SJSA1 (cell line): Measurements from ENCODE around the gene NDUFB10. TPM values are rescaled to one million over a fixed set of nuclear protein-coding genes. Genes with fewer than 3 reads are reported as not detected.
"Not testable (repeated sequence)": the region's sequence is repeated elsewhere in the genome, so short reads cannot be mapped to it uniquely, and the experiment has no call there.

Experiments used
- DNase-seq, 2 experiments: peaks; one replicate each; pipeline ENCODE4 v3.0.0-alpha.2; 2015 to 2020; ENCODE audit warnings: low spot score in 2 of 2, low read depth in 1 of 2
- H3K27ac ChIP-seq: fragments of 250-450 bp; sonication (Bioruptor Pico); 2 replicates; pipeline ENCODE4 v1.5.1; 2020; ENCODE audit warnings: mild to moderate bottlenecking, moderate library complexity
- H3K27me3 ChIP-seq: fragments of 250-450 bp; sonication (Bioruptor Pico); replicated peaks from 2 replicates; pipeline ENCODE4 v1.5.1; 2020; ENCODE audit warnings: mild to moderate bottlenecking, moderate library complexity
- H3K36me3 ChIP-seq: fragments of 250-450 bp; sonication (Bioruptor Pico); 2 replicates; pipeline ENCODE4 v1.5.1; 2020; ENCODE audit warnings: mild to moderate bottlenecking
- H3K4me1 ChIP-seq: fragments of 250-450 bp; sonication (Bioruptor Pico); replicated peaks from 2 replicates; pipeline ENCODE4 v1.6.1; 2021; ENCODE audit warnings: mild to moderate bottlenecking
- H3K4me3 ChIP-seq: fragments of 250-450 bp; sonication (Bioruptor Pico); 2 replicates; pipeline ENCODE4 v1.5.1; 2020; ENCODE audit warnings: mild to moderate bottlenecking
- H3K9me3 ChIP-seq: fragments of 250-450 bp; sonication (Bioruptor Pico); replicated peaks from 2 replicates; pipeline ENCODE4 v1.5.1; 2020; ENCODE audit warnings: mild to moderate bottlenecking
- total RNA-seq: library from RNA; depleted of rRNA; stranded (reverse); fragments of >200 nt; shearing (Covaris generic); gene quantifications from 2 replicates; pipeline ENCODE4 v1.2.3, GENCODE V29; 2014

NDUFB10 gene
- total RNA-seq, 1 experiment from 2014 or later: 273 TPM

DNA sequence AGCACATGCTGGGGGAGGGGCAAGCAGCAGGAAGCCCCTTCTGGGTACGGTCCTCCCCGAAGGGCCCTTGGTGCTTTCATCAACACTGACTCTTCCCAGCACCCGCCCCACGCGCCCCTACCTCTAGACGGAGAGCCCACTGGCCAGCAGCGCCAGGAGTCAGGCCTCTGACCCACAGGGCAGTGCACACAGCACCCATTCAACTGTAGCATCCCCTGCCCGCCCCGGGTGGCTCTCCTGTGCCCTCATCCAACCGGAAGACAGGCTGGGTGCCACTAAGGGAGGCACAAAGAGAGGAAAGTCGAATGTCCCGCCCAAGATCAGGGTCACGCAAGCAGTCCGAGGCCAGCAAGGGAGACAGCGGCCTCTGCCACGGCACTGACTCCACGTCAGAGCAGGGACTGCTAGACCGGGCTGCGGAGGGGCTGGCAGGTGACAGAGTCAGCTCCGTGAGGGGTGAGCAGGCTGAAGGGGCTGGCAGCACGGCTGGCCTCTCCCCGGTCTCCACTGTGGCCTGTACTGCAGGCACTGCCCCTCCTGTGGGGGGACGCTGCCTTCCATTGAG, 26.2 kb upstream of the NDUFB10 start:
- Histone ChIP-seq H3K27me3 (no peaks in the 10 kb centered on the region; the same call in 1 of the 2 replicates), H3K9me3 (no peaks in the 10 kb centered on the region), H3K36me3 (peaks cover 2% of the 10 kb centered on the region; the same call in 1 of the 2 replicates), H3K4me1 (peaks cover 10% of the 10 kb centered on the region), H3K4me3 (no peak overlapping the region), H3K27ac (no peak overlapping the region)
- no peak for DNase-seq

DNA sequence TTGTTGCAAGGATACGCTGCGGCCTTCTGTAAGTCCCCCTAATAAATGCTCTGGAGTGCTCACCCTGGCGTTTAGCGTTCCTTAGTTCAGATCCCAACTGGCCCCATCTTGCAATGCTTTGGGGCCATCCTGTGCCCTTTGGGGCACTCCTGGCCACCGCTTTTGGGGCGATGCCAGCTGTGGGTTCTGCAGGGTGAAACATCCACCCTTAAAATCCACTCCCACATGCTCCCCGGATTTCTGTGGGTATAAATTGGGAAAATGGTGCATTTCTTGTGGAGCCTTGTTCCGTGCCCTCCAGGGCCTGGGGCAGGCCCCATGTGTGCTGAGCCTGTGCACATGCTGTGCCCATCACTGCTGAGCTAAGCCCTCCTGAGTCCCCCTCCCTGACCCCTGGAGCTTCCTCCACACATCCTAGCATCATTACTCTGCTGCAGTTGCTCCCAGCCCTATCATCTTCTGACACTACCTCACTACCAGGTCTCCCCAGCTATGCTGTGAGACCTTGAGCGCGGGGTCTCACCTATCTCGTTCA, 22.3 kb upstream of the NDUFB10 start:
- Histone ChIP-seq H3K4me3 (no peak overlapping the region), H3K27ac (no peak overlapping the region), H3K9me3 (no peaks in the 10 kb centered on the region), H3K27me3 (no peaks in the 10 kb centered on the region; the same call in 1 of the 2 replicates), H3K4me1 (peaks cover 6% of the 10 kb centered on the region), H3K36me3 (peaks cover 19% of the 10 kb centered on the region)
- no peak for DNase-seq

DNA sequence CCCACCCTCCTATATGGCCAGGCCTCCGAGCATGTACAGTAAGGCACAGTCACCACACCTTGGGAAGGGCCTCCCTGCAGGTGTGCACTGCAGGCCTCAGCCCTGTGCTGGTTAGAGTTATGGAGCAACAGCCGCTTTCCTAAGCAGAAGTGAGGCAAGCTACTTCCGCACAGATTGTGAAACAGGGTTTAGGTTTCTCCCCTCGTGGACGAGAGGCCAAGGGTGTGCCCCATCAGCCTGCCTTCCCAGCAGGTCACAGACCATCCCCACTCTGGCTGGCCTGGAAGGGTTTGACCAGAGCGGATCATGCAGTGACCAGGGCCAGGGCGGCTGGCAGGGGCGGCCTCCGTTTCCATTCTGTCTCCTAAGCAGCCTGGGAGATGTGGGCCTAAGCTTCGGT, 21.0 kb upstream of the NDUFB10 start:
- no peaks in the 10 kb centered on the region; the same call in 1 of the 2 replicates for H3K27me3 ChIP-seq

DNA sequence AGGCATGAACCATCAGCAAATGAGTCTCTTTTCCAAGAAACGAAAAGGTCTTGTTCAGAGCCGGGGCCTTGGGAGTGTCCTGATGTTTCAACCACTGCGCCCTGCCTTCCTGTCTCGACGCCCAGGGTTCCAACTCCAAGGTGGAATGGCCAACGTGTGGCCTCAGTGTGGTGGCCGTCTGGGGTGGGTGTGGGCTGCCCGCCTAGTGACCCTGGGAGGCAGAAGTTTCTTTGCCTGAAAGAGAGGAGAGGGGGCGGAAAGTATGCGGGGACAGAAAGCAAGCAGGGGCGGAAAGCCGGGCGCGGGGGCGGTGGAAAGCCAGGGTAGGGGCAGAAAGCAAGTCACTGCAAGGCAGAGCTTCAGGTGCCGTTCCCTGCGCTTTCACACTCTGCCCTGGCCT, 20.4 kb upstream of the NDUFB10 start:
- no peak overlapping the region for H3K27ac ChIP-seq
- no peak overlapping the region for H3K4me3 ChIP-seq
- no peaks in the 10 kb centered on the region for H3K9me3 ChIP-seq
- no peaks in the 10 kb centered on the region for H3K27me3 ChIP-seq
- no peak for DNase-seq
- peaks cover 17% of the 10 kb centered on the region for H3K4me1 ChIP-seq
- H3K36me3 ChIP-seq: peaks cover 19% of the 10 kb centered on the region

More for the DNA sequence above, 21.0 kb upstream of the NDUFB10 start:
- H3K4me1 ChIP-seq: peaks cover 12% of the 10 kb centered on the region
- H3K27ac ChIP-seq: no peak overlapping the region
- peaks cover 19% of the 10 kb centered on the region for H3K36me3 ChIP-seq
- DNase-seq: no peak
- no peak overlapping the region for H3K4me3 ChIP-seq
- H3K9me3 ChIP-seq: no peaks in the 10 kb centered on the region

DNA sequence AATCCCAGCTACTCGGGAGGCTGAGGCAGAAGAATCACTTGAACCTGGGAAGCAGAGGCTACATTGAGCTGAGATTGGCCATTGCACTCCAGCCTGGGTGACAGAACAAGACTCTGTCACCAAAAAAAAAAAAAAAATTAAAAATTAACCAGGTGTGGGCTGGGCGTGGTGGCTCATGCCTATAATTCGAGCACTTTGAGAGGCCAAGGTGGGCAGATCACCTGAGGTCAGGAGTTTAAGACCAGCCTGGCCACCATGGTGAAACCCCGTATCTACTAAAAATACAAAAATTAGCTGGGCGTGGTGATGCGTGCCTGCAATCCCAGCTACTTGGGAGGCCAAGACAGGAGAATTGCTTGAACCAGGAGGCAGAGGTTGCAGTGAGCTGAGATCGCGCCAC, 19.5 kb upstream of the NDUFB10 start:
- peaks cover 17% of the 10 kb centered on the region for H3K4me1 ChIP-seq
- not testable (repeated sequence) for H3K27me3 ChIP-seq, DNase-seq, H3K4me3 ChIP-seq, H3K9me3 ChIP-seq, H3K27ac ChIP-seq
- H3K36me3 ChIP-seq: peaks cover 19% of the 10 kb centered on the region

DNA sequence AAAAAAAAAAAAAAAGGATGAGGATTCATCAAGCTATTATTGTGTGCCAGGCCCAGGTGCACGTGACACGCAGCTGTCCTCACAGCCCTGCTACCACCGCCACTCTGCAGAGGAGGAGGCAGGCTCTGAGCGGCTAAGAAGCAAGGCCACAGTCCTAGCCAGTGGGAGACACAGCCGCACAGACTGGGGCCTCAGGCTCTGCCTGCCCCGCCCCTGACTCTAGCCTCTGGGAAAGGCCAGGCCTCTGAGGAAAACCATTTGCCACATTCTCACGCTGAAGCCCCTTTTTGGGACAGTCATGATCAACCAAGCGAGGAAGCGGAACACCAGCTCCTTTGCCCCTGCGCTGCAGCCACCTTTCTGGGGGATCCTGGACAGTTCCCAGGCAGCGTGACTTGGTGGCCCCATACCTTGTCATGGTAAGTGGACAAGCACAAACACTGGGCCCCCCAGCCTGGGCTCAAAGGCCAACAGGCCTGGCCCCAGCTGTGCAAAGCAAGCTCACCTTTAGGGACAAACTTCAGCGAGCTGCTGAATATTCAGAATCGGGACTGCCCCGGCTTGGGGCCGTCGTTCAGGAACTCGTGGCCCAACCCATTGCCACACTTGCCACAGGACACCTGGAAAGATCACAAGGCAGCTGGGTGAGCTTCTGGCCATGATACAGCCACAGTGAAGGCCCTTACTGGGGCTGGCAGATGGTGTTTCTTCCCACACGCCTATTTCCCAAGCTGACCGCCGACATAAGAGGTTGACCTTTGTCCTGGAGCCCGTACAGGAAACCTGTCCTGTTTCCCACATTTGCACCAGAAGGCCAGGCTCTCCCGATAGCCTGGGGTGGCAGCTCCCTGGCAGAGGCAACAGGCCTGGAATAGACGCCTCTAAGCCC, 18.8 kb upstream of the NDUFB10 start:
- peaks cover 19% of the 10 kb centered on the region for H3K36me3 ChIP-seq
- H3K9me3 ChIP-seq: no peaks in the 10 kb centered on the region
- no peaks in the 10 kb centered on the region for H3K27me3 ChIP-seq
- H3K4me1 ChIP-seq: peaks cover 15% of the 10 kb centered on the region
- no peak overlapping the region for H3K4me3 ChIP-seq
- no peak for DNase-seq
- no peak overlapping the region for H3K27ac ChIP-seq

DNA sequence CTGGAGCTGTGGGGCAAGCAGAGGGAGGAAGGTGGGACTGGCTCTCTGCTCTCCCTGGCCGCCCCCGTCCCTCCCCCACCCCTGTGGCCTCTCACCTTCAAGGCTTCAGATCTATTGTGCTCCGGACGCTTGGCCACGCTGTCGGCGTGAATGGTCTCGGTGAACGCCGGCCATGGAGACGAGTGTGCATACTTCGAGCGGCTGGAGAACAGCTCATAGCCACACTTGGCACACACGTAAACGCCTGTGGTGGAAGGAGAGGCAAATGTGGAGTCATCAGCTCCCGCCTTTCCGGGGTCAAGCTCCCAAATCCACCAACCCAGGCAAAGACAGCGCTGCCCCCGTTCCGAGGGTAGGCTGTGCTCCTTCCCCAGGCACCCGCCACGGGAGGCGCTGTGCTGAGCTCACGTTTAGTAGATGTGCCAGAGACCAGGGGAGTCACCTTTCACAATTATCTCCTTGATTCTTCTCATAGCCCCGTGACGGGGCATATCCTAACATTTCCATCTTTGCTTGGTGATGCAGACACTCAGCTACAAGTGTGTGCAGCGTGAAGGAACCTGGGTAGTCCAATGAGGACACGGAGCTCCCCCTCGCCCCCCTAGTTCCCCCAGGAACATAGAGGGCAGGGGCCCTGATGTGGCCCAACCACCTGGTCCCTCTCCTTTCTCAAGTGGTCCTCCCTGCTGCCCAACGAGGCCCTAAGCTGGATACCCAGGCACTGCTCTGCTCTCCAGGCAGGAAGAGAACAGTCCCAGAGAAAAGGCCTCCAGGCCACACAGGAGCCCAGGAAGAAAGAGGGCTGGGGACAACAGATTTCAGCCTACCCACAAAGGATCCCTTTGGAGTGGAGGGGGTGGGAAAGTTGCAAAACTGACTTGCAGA, 17.9 kb upstream of the NDUFB10 start:
- H3K36me3 ChIP-seq: peaks cover 19% of the 10 kb centered on the region
- H3K9me3 ChIP-seq: no peaks in the 10 kb centered on the region
- H3K4me3 ChIP-seq: no peak overlapping the region
- no peaks in the 10 kb centered on the region for H3K27me3 ChIP-seq
- H3K4me1 ChIP-seq: peaks cover 14% of the 10 kb centered on the region
- no peak overlapping the region for H3K27ac ChIP-seq
- no peak for DNase-seq

DNA sequence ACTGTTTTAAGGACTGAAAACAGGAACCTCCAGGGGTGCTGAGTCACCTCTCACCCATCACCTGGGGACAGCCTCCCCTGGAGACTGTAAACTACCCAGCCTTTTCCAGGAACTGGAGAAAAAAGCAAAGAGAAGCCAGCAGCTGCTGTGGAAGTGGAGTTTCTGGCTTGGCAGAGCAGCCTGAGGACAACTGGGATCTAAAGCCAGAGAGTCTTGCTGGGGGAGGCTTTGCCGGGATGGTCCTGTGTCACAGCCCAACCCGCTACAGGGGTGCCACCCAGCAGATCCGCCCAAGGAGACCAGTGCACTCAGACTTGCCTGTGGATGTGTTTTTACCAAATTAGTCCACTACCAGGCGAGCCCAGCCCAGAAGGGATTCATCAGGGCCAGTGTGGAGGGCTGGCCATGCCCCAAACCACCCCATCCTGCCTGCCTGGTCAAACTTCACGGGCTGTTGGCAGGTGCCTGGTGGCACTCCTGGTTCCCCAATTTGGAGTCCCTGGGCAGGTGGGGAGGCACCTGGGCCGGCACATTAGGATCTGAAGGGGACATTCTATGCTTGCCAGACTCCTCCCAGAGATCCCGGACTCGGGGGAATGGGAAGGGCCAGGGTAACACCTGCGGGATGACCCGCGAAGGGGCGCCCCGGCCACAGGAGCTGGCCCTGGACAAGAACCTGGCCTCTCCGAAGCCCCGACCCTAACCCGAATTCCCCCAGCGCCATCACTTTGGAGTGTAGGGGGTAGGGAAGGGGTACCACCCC, 17.1 kb upstream of the NDUFB10 start:
- no peaks in the 10 kb centered on the region for H3K27me3 ChIP-seq
- H3K4me1 ChIP-seq: peaks cover 14% of the 10 kb centered on the region
- no peak overlapping the region for H3K27ac ChIP-seq
- H3K36me3 ChIP-seq: peaks cover 19% of the 10 kb centered on the region
- H3K4me3 ChIP-seq: peak overlapping the region; percentile 64
- no peaks in the 10 kb centered on the region for H3K9me3 ChIP-seq
- no peak for DNase-seq

DNA sequence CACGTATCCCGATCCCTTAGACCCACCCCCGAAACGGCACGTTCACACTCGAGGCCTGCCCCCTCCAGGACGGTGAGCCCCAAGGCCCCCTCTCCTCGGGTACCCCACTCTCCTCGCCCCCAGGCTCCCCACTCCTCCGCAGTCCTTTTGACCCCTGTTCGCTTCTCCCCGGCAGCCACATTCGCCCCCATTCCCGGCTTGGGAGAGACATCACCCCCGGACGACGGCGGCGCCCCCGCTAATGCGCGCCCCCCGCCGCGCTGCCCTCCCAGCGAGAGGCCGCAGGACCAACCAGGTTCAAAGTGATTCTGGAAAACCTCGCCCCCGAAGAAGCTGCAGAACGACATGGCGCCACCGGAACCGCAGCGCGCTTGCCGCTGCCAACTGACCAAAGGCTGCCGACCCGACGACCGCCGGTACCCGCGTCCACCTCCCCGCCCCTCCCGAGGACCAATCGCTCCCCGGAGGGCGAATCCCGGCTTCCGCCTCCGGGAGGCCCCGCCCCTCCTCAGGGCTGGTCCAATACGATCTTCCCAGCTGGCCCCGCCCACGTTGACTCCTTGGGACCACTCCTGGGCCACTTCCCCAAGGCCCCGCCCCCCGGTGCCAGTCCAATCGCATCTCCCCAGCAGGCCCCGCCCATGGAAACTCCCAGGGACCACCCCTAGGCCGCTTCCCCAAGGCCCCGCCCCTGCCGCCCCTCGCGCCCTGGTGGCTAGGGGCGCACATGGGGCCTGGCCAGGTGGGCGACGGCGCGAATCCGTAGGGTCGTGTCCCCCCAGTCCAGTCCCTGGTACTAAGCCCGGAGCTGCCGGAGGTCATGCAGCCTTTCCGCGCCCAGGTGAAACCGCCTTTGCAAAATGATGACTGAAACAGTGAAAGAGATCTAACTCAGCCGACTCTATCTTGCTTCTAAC, 16.3 kb upstream of the NDUFB10 start, which contains the start of gene MSRB1:
MSRB1 (minus strand) TSS at position 390 of the 917 bp plus-strand sequence; CDS start at position 347, 43 bp downstream.
- DNase-seq: peak; percentile 95 to 100
- Histone ChIP-seq H3K4me3 (peak within 1 kb of the TSS; percentile 64), H3K4me1 (peaks cover 14% of the 10 kb centered on the region), H3K9me3 (no peaks in the 10 kb centered on the region), H3K27ac (no peak within 1 kb of the TSS), H3K27me3 (no peaks in the 10 kb centered on the region), H3K36me3 (peaks cover 16% of the 10 kb centered on the region)

DNA sequence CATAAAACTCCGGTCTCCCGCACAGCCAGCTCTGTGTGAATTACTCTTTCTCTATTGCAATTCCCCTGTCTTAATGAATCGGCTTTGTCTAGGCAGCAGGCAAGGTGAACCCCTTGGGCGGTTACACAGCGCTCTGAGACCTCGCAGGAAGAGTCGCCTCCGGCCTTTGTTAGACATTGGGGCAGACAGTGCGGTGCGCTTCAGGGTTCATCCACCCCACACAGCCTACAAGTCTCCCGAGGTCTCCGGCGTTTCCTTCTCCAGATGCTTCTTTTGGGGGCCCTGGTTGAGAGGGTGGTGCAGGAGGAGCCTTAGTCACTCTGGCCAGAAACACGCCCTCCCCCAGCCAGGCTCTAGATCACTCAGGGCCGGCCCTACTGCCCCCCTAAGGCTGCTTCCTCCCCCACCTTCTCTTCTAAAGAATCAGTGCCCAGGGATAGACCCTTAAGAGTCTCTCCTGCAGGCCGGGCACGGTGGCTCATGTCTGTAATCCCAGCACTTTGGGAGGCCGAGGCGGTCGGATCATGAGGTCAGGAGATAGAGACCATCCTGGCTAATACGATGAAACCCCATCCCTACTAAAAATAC, 14.6 kb upstream of the NDUFB10 start:
- peaks cover 6% of the 10 kb centered on the region; the same call in 1 of the 2 replicates for H3K36me3 ChIP-seq
- no peak for DNase-seq
- H3K4me1 ChIP-seq: peaks cover 14% of the 10 kb centered on the region
- H3K27me3 ChIP-seq: no peaks in the 10 kb centered on the region
- no peaks in the 10 kb centered on the region for H3K9me3 ChIP-seq
- no peak overlapping the region for H3K27ac ChIP-seq
- H3K4me3 ChIP-seq: no peak overlapping the region

DNA sequence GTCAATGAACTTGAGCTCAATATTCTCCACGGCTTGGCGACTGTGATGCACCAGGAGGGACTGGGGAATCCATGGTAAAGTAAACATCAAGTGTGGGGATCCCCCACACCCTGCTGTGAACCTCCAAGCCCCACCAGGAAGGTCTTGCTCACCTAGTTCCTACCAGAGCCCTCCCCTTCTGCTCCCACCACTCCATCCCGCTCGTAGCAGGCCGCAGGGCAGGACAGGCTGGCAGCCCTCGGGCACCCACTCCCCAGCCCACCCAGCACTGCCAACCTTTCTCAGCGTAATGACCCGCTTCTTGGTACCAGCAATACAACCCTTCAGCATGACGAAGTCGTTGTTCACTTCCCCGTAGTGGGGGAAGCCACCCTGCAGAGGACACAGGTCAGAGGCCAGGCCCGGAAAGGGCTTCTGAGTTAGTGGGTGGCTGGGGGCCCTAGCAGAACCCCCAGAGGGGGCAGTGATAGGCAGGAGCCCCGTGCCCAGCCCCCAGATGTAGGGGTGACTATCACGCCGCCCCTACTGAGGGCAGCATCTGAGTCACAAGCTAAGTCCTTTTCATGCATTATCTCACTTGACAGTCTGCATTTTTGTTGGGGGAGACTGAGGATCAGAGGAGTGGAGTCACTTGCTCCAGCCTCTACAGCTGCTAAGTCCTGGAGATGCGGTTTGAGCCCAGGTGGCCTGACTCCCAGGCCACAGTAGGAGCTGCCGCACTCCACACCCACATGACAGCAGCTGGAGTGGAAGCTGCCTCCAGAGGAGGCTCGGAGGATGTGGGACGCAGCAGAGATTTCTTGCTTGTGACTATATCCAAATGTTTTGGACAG, 13.6 kb upstream of the NDUFB10 start:
- no peaks in the 10 kb centered on the region for H3K27me3 ChIP-seq
- H3K4me3 ChIP-seq: no peak overlapping the region
- H3K27ac ChIP-seq: no peak overlapping the region
- H3K4me1 ChIP-seq: peaks cover 14% of the 10 kb centered on the region
- H3K9me3 ChIP-seq: no peaks in the 10 kb centered on the region
- peaks cover under 1% of the 10 kb centered on the region; the same call in 1 of the 2 replicates for H3K36me3 ChIP-seq
- no peak for DNase-seq
